Jurkat, Clone E6-1 (cell line): Measurements from ENCODE around the gene RNF40. TPM values are rescaled to one million over a fixed set of nuclear protein-coding genes. Genes with fewer than 3 reads are reported as not detected.

Experiments used
- DNase-seq: peaks from one replicate; pipeline ENCODE4 v3.0.0-alpha.2; 2011; ENCODE audit warnings: low read depth, low spot score
- H3K4me3 ChIP-seq: 2 replicates; pipeline ENCODE4 v1.5.1; 2011; ENCODE audit warnings: mild to moderate bottlenecking, low read length, control low read depth, moderate library complexity
- polyA plus RNA-seq: library from polyadenylated mRNA; unstranded; fragments of >200 nt; gene quantifications from one replicate; pipeline ENCODE4 v1.2.1, GENCODE V29; 2012; ENCODE audit warnings: missing spikeins; ENCODE audit not compliant: insufficient read length, insufficient read depth

RNF40 gene
- polyA plus RNA-seq, result 78.5 TPM

GRCh38 chr16:30761928-30762902, at the start of gene RNF40, which contains the start of gene CFAP119:
Gene RNF40 (plus strand): TSS chr16:30762322. CDS start chr16:30762546, 224 bp downstream.
Gene CFAP119 (minus strand): TSS chr16:30762062. CDS start chr16:30761748, 314 bp downstream.
- H3K4me3 ChIP-seq, result peak within 1 kb of the TSS; percentile 75
- peak; percentile 92 for DNase-seq

GRCh38 chr16:30715750-30716445, 46.2 kb upstream of the RNF40 start:
- no peak overlapping the region for H3K4me3 ChIP-seq
- peak; percentile 27 for DNase-seq

- H3K4me3 ChIP-seq, result no peak overlapping the region
- DNase-seq, result no peak
Observed at GRCh38 chr16:30720086-30720485, 42.0 kb upstream of the RNF40 start.

- DNase-seq, result no peak
- no peak overlapping the region for H3K4me3 ChIP-seq
Observed at GRCh38 chr16:30720694-30721093, 41.4 kb upstream of the RNF40 start.

- no peak for DNase-seq
- no peak overlapping the region for H3K4me3 ChIP-seq
Observed at GRCh38 chr16:30721167-30721566, 41.0 kb upstream of the RNF40 start.

GRCh38 chr16:30721606-30722005, 40.5 kb upstream of the RNF40 start:
- no peak for DNase-seq
- H3K4me3 ChIP-seq, result no peak overlapping the region

- H3K4me3 ChIP-seq, result no peak overlapping the region
- DNase-seq, result no peak
Observed at GRCh38 chr16:30722443-30722842, 39.7 kb upstream of the RNF40 start.

- DNase-seq, result no peak
- H3K4me3 ChIP-seq, result no peak overlapping the region
Observed at GRCh38 chr16:30722916-30723315, 39.2 kb upstream of the RNF40 start.

GRCh38 chr16:30723725-30724355, 38.3 kb upstream of the RNF40 start:
- H3K4me3 ChIP-seq, result no peak overlapping the region
- DNase-seq, result no peak

GRCh38 chr16:30724641-30725417, 37.3 kb upstream of the RNF40 start:
- no peak overlapping the region for H3K4me3 ChIP-seq
- no peak for DNase-seq

GRCh38 chr16:30725418-30725792, 36.7 kb upstream of the RNF40 start:
- no peak overlapping the region for H3K4me3 ChIP-seq
- no peak for DNase-seq

GRCh38 chr16:30728321-30728720, 33.8 kb upstream of the RNF40 start:
- no peak overlapping the region for H3K4me3 ChIP-seq

GRCh38 chr16:30728899-30729672, 33.0 kb upstream of the RNF40 start:
- H3K4me3 ChIP-seq, result no peak overlapping the region
- no peak for DNase-seq

More at GRCh38 chr16:30728321-30728720, 33.8 kb upstream of the RNF40 start:
- DNase-seq, result no peak

- no peak for DNase-seq
- H3K4me3 ChIP-seq, result no peak overlapping the region
Observed at GRCh38 chr16:30731411-30731810, 30.7 kb upstream of the RNF40 start.

- no peak for DNase-seq
- H3K4me3 ChIP-seq, result no peak overlapping the region
Observed at GRCh38 chr16:30736995-30737793, 24.9 kb upstream of the RNF40 start.

GRCh38 chr16:30737794-30738648, 24.1 kb upstream of the RNF40 start:
- H3K4me3 ChIP-seq, result no peak overlapping the region
- no peak for DNase-seq
